Loucy (cell line): ENCODE results near the gene CDK18.

ENCODE experiments used
- CTCF ChIP-seq: fragments of 200-600 bp; sonication (generic); conservative IDR thresholded peaks from 2 replicates; pipeline ENCODE4 v1.5.1; 2014; ENCODE audit warnings: mild to moderate bottlenecking, antibody characterized with exemption, low read length
- EZH2phosphoT487 ChIP-seq: fragments of 200-600 bp; IDR thresholded peaks from 2 replicates; pipeline ENCODE4 v1.6.1; 2018; ENCODE audit warnings: antibody characterized with exemption, mild to moderate bottlenecking, moderate library complexity, borderline replicate concordance

DNA sequence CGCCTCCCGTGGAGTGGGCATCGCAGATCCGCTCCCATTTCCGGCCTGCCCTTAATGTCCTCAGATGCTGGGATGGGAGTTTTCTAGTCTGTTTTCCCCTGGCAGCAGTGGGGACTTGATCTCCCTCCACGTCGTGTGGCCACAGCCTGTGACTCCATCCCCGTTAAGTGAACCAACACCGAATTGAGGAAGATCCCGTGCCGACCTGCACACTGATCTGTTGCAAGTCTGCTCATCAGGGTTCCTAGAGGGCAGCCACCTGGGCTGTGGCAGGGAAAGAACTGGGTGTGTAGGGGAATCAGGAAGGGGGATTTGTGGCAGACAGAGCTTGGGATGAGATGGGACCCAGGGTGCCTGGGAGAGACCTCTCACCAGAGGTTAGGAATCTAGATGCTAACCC lies 23.3 kb upstream of the CDK18 start:
- TF ChIP-seq EZH2phosphoT487, result no peak
- TF ChIP-seq CTCF, result no peak
